ENCODE data around the gene COPA. TPM values are rescaled to one million over a fixed set of nuclear protein-coding genes. Genes with fewer than 3 reads are reported as not detected.
A peak's percentile ranks its signal among the peaks of the same experiment; 100 is the strongest.

Gene COPA
- total and polyA plus RNA-seq, 10 of the 15 experiments (the other 5 are each of a cell fraction or from before 2014, with no cell fraction given): 53.7 to 180 (median 123) TPM

- peak within 1 kb of the TSS; percentile 68 for H3K27ac ChIP-seq (ENCODE audit: control insufficient read depth, insufficient read depth)
- POLR2A ChIA-PET: interaction anchor here (1.0 to 2.9 kb wide), 4 partner anchors 22 to 188 kb away, joined by 3 to 29 read pairs (median 4); partner anchors contain the start of gene DCAF8
- FAIRE-seq (peak; percentile 98), ATAC-seq (peak; percentile 100), DNase-seq (ENCODE audit: low read depth, low spot score) (peak; percentile 71)
- SMC1A ChIA-PET (ENCODE audit: uncharacterized antibody, unreplicated experiment): interaction anchor here (0.6 to 2.6 kb wide), 20 partner anchors 9 to 281 kb away, joined by 3 to 21 read pairs (median 4); partner anchors contain the start of genes DCAF8 and IGSF8
- intact Hi-C loops (cut with micrococcal nuclease; ENCODE audit: unreplicated experiment): loop anchor here (1.0 kb wide), 1 partner anchor 23 kb away; the partner anchor contains the start of gene DCAF8
- no peaks in the 10 kb centered on the region for H3K9me3 ChIP-seq (replicated peaks; ENCODE audit: control insufficient read depth, insufficient read depth, low read length)
- H3K36me3 ChIP-seq (ENCODE audit: control insufficient read depth in 2 of 2, insufficient read depth in 2 of 2, low read length in 1 of 2): peaks cover 2 to 6% of the 10 kb centered on the region in 2 experiments; a peak in 3 of 4 replicates
- RAD21 ChIA-PET (ENCODE audit: unreplicated experiment): interaction anchor here (0.5 to 2.5 kb wide), 10 partner anchors 20 to 187 kb away, joined by 3 to 27 read pairs (median 6); partner anchors contain the start of genes DCAF8 and IGSF8
- peak within 1 kb of the TSS; percentile 92 for H3K9ac ChIP-seq (ENCODE audit: control insufficient read depth, insufficient read depth, low read length)
- peak within 1 kb of the TSS; percentile 93 for H2AFZ ChIP-seq (ENCODE audit: control insufficient read depth, low read depth, low read length)
- CTCF ChIA-PET: interaction anchor here (0.6 to 2.7 kb wide), 16 partner anchors 18 to 199 kb away, joined by 3 to 22 read pairs (median 4); partner anchors contain the start of gene DCAF8
- in situ Hi-C loops (cut with MboI): no loop called here
- BruUV-seq (replicated peaks): TSS peak; percentile 70
- peak within 1 kb of the TSS; percentile 91 for H3K4me2 ChIP-seq (ENCODE audit: control insufficient read depth, insufficient read depth)
- WGBS (ENCODE audit: insufficient coverage, insufficient replicate concordance, low lambda C conversion rate, missing lambda C conversion rate): under 1% methylated on average over 27 of the region's 27 CpGs
- H3K79me2 ChIP-seq (ENCODE audit: control insufficient read depth, insufficient read depth, low read length): peaks cover 13% of the 10 kb centered on the region
- no peaks in the 10 kb centered on the region for H3K4me1 ChIP-seq (ENCODE audit: control insufficient read depth, insufficient read depth, low read length)
- H4K20me1 ChIP-seq (ENCODE audit: control insufficient read depth, insufficient read depth): no peaks in the 10 kb centered on the region
- H3K4me3 ChIP-seq: peak within 1 kb of the TSS; percentile 91
- H3K27me3 ChIP-seq (replicated peaks in 1 of 2; ENCODE audit: control insufficient read depth in 2 of 2, insufficient read depth in 2 of 2, low read length in 1 of 2): no peaks in the 10 kb centered on the region
- peak; percentile 9 for TF ChIP-seq RELA (IDR thresholded peaks at IDR 0.05; ENCODE audit: borderline replicate concordance, partially characterized antibody)
- TF ChIP-seq NFIC (IDR thresholded peaks at IDR 0.05; ENCODE audit: low read depth, low read length): peak; percentile 10; the same call in 1 of the 2 replicates
- 0 out of 2 replicates have a peak, but pooled peaks have one; percentile 15 for TF ChIP-seq TBL1XR1 (IDR thresholded peaks at IDR 0.05; ENCODE audit: low read depth, low read length)
- 0 out of 2 replicates have a peak, but pooled peaks have one; percentile 26 for TF ChIP-seq RUNX3 (IDR thresholded peaks at IDR 0.05; ENCODE audit: low read length)
- no peak for TF ChIP-seq SMARCA5 (IDR thresholded peaks at IDR 0.05)
- TF ChIP-seq MAX (IDR thresholded peaks at IDR 0.05; ENCODE audit: low read depth, low read length): peak; percentile 57; the same call in 1 of the 2 replicates
- no peak for TF ChIP-seq ZNF622 (IDR thresholded peaks at IDR 0.05)
- no peak for TF ChIP-seq KDM1A (IDR thresholded peaks at IDR 0.05; ENCODE audit: borderline replicate concordance)
- TF ChIP-seq RB1 (IDR thresholded peaks at IDR 0.05; ENCODE audit: borderline replicate concordance): no peak
- TF ChIP-seq MYB (IDR thresholded peaks at IDR 0.05; ENCODE audit: borderline replicate concordance, low read depth, low read length): no peak
- no peak for TF ChIP-seq HSF1 (IDR thresholded peaks at IDR 0.05; ENCODE audit: low read depth, low read length)
- no peak for TF ChIP-seq PAX5 (IDR thresholded peaks at IDR 0.05; ENCODE audit: borderline replicate concordance, low read depth, low read length)
- no peak for TF ChIP-seq NFYA (IDR thresholded peaks at IDR 0.05; ENCODE audit: borderline replicate concordance, low read depth, low read length)
- TF ChIP-seq ZSCAN29 (IDR thresholded peaks at IDR 0.05): no peak
- TF ChIP-seq SUPT20H (IDR thresholded peaks at IDR 0.05; ENCODE audit: borderline replicate concordance, control insufficient read depth, low read depth, low read length): no peak
- TF ChIP-seq E2F8 (IDR thresholded peaks at IDR 0.05; ENCODE audit: low read depth, partially characterized antibody): no peak
- TF ChIP-seq ELK1 (IDR thresholded peaks at IDR 0.05; ENCODE audit: low read depth, low read length): no peak
These were observed 58.2 kb downstream of the COPA start, which contains the start of gene PEX19 for GRCh38 chr1:160284782-160285344. Gene PEX19, minus strand, starts transcription at chr1:160285133. Its CDS starts 9 bp downstream, at chr1:160285124.

Data from GM12878 (cell line).